LoVo (cell line): ENCODE measurements around the gene ANK3.
A peak's percentile ranks its signal among the peaks of the same experiment; 100 is the strongest.

Experiments
- DNase-seq: peaks from one replicate; pipeline ENCODE4 v3.0.0-alpha.2; 2016; ENCODE audit warnings: low spot score

Gene ANK3

DNA sequence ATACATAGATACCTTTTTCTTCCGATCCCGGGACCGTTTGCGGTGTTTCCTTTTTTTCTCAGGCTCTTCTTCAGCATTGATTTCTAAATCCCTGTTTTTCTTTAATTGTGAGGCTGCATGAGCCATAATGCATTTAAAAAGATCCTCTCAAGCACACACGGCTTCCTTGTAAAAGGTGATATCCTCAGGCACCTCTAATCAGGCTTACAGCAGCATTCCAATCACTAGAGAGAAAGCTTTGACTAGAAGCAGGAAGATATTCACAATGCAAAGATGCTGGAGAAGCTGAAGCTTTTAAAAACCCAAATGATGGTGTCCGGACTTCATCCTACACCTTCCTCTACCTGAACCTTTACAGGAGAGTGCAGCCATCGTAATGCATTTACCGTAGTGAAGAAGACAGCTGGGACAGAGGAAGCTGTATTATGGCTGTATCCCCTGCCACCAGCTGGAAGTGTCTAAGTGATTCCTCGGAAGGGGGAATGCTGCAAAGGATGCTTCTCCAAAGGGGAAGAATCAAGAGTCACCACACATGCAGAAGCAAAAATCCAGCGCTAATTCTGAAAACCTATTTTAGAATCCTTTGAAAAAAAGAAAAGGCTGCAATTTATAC, at the start of gene ANK3:
Gene ANK3 (minus strand): TSS at position 463 of the 613 bp plus-strand sequence. CDS start 337 bp downstream, at position 126.
- no peak for DNase-seq

GRCh38 chr10:60434418-60435046, 44.9 kb upstream of the ANK3 start:
- DNase-seq: peak; percentile 47

- DNase-seq: no peak
Measured at GRCh38 chr10:60433684-60434083, 44.0 kb upstream of the ANK3 start.

DNA sequence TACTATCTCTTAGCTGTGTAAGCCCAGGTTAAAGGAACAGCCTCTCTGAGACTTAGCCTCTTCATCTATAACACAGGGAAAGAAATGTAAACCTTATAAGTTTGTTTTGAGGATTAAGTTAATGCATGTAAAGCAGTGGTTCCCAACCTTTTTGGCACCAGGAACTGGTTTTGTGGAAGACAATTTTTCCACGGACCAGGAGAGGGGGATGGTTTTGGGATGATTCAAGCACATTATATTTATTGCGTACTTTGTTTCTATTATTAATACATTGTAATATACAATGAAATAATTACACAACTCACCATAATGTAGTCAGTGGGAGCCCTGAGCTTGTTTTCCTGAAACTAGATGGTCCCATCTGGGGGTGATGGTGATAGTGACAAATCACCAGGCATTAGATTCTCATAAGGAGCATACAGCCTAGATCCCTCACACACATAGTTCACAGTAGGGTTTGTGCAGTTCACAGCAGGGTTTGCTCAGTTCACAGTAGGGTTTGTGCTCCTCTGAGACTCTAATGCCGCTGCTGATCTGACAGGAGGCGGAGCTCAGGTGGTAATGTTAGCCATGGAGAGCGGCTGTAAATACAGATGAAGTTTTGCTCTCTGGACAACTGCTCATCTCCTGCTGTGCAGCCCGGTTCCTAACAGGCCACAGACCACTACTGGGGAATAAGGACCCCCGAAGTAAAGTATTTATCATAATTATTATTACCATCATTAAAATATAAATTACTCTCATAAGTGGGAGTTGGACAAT, 41.3 kb upstream of the ANK3 start:
- no peak for DNase-seq

DNA sequence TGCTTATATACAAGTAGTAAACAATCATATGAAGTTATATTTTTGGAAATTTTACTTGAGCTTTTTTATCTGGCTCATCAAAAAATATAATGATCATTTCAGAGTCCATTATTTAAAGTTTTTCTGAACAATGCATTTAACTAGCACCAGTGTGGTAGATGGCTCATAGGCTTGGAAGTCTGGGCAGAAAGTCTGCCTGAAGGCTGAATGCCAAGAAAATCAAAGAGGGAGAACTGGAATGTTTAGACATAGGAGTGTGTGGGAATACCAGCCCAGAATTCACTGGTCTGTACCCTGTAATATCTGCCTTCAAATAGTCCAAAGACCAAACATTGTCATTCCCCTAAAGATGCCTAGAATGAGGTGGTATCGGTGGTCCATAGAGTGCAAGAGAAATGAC, 40.3 kb upstream of the ANK3 start:
- no peak for DNase-seq

DNA sequence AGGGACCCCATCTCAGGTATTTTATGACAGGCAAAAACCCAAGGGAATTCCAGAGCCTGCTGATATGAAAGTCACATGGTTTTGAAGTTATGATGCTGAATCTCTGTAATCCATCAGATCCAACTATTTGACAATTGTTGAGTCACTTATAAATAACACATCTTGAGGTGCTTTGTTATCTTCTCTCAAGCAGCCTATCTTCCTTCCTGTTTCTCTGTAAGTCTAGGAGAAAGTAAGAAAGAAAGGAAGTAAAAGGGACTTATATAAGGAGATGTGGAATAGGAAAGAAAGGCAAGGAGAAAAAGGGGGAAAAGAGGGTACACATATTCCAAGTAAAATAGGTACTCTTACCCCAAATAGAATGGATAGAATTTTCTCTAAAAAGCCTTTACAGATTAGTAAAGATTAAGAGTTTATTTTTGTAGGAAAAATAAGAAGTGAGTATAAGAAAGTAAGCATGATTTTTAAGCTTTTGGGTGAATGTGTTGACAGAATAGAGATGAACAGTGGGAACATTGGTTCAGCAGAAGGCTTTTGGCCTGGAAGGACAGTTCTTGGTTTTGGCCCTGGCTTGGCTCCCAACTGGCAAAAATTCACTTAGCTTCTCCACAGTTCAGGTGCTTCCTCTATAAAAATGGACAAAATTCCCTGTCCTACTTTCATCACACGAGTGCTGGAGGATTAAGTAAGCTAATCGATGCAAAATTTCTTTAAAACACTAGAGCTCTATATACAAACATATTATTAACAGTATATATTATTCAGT, 39.6 kb upstream of the ANK3 start:
- no peak for DNase-seq

- no peak for DNase-seq
Measured at GRCh38 chr10:60428387-60428737, 38.7 kb upstream of the ANK3 start.

DNA sequence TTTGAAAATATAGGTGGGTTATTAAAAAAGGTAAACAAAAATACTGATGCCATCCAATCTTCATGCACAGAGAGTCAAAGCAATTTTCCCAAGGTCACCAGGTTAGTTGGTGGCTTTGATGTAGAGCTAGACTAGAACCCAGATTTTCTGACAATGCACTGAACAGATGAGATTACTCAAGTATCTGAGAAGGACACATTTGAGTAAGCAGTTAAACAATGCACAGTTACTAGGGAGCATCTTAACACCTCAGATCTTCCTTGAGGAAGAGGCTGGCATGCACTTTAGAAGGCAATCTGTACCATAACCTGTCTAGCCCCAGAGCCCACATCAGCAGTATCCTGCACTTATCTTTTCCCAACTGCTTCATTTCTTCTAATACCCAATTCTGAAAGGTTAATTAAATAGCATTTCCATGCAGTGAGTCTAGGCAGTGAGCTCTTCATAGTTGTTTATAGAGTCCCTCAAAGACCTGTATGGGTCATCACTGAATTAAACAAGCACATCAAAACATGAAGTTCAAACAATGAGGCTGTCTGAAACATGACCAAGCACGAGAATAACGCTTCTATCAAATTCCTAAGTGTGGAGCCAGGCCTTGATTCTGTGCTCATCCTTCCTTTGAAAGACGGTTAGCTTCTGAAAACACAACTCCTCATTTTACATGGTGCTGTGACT, 38.2 kb upstream of the ANK3 start:
- DNase-seq: no peak

DNA sequence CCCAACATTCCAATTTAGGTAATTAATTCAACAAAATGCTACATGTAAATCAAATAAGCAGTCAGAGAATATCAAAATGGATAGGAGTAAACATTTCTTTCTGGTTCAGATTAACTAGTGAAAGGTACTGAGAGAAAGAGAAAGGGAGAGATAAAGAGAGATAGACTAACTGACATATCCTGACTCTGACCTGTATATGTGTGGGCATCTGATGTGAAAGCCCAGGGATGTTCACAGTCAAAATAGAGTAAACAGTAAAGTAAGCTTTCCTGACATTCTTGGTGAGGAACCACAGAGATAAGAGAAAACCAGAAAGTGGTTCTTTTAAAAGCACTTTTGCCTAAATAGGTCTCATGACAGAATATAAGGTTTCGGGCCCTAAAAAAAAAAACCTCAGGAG, 37.5 kb upstream of the ANK3 start:
- no peak for DNase-seq

DNA sequence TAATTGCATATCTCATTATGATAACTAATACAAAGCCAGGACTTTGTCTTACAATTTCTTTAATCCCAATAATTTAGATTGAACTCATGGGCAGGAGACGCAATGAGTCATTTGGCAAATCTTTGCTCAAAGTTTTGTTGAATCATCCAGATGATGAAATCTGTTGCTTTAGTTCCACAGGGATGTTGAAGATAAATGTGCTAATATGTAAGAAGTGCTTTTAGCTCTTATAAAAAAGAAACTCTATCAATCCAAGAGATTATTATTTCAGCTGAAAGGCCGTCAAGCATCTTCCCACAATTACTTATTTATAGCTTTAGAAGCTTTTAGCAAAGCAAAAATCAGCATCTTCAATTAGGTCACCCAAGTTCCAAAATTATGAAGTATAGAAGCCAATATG, 36.8 kb upstream of the ANK3 start:
- no peak for DNase-seq

- DNase-seq: no peak
Measured at GRCh38 chr10:60425392-60426110, 35.9 kb upstream of the ANK3 start.

- DNase-seq: no peak
Measured at GRCh38 chr10:60424971-60425370, 35.3 kb upstream of the ANK3 start.

DNA sequence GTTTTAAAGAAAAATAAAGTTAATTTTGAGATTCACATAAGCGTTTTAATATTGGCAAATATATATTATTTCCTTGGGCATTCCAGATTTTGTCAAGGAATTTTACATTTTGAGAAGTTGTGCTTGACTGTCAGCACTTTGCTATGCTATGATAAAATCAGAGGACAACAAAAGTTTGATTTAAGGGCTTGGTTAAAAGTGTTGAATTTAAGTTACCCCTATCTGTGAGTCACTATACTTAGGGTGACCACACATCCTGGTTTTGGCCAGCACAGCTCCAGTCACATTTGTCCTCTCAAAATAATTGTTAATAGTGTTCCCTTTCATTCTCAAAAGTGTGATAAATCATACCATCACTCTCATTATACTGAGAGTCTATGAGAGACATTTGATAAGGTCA, 34.2 kb upstream of the ANK3 start:
- no peak for DNase-seq

- DNase-seq: no peak
Measured at GRCh38 chr10:60422809-60423208, 33.1 kb upstream of the ANK3 start.

DNA sequence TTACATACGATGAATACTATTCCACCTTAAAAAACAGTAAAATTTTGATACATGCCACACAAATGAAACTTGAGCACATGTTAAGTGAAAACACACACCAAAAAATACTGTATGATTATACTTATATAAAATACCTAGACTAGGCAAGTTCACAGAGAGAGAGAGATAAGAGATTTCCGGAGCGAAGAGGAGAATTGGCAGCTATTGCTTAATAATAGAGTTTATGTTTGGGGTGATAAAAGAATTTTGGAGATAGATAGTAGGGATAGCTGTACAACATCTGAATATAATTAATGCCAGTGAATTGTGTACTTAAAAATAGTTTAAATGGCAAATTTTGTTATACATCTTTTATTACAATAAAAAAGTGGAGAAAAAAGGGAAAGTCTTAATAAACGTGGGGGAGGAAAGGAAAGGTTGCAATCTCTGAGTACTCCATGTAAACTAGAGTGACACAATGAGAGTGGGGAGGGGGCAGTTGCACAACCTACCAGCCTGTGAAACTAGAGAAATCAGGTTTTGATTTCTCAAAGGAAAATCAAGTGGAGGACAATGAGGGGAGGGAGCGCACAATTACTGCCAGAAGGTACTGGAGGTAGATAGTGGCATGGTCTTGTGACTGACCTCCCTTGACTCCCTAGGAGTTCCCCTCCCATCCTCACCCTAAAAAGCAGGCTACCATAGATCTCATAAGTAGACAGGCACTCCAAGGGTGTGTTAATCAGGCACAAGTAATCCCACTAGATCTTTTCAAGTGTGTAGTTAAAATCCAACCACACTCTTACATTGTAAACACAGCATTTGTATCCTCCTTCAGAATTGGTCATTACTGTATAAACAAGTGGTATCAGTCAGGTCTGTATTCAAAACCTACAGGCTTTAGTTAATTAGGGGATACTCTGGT, 31.6 kb upstream of the ANK3 start:
- no peak for DNase-seq

GRCh38 chr10:60419249-60419648, 29.6 kb upstream of the ANK3 start:
- no peak for DNase-seq

- DNase-seq: no peak
Measured at GRCh38 chr10:60417901-60418300, 28.2 kb upstream of the ANK3 start.

GRCh38 chr10:60417024-60417423, 27.3 kb upstream of the ANK3 start:
- no peak for DNase-seq

GRCh38 chr10:60414877-60415585, 25.4 kb upstream of the ANK3 start:
- peak; percentile 47 for DNase-seq

GRCh38 chr10:60414111-60414510, 24.4 kb upstream of the ANK3 start:
- no peak for DNase-seq
